SK-N-SH (cell line): Measurements from ENCODE around the gene TMEM106A. TPM values are rescaled to one million over a fixed set of nuclear protein-coding genes. Genes with fewer than 3 reads are reported as not detected.

Source experiments
- CTCF ChIA-PET: fragments of 300-600, 350-600 bp; formaldehyde crosslinking; extraction: SDS; loops from one replicate; lab custom pipeline; 2021; lab: Yijun Ruan, JAX
- POLR2A ChIA-PET: fragments of 350-600 bp; sonication (Branson Sonifier 250); formaldehyde crosslinking; extraction: SDS; loops from one replicate; lab custom pipeline; 2020; ENCODE audit warnings: antibody characterized with exemption, inconsistent platforms; lab: Yijun Ruan, JAX
- DNase-seq: peaks from one replicate; pipeline ENCODE4 v3.0.0; 2012
- H2AFZ ChIP-seq: fragments of 200-600 bp; sonication (generic); 2 replicates; pipeline ENCODE4 v1.8.1; 2016; ENCODE audit warnings: antibody characterized with exemption, mild to moderate bottlenecking, low read depth
- H3F3A ChIP-seq: fragments of 200-600 bp; sonication (generic); replicated peaks from 2 replicates; pipeline ENCODE3; 2016; ENCODE audit warnings: antibody characterized with exemption, mild to moderate bottlenecking; ENCODE audit not compliant: insufficient read depth
- H3K27ac ChIP-seq, 2 experiments: fragments of 200-500 bp in 1 of 2; fragments of 200-600 bp in 1 of 2; sonication (Bioruptor generic) in 1 of 2; sonication (generic), shearing (Covaris generic) in 1 of 2; 2 replicates each; pipeline versions ENCODE4 v1.5.1 to v1.6.1; 2014 to 2016; ENCODE audit warnings: low read depth in 2 of 2, inconsistent platforms in 1 of 2, low read length in 1 of 2, mild to moderate bottlenecking in 1 of 2, mixed read lengths in 1 of 2
- H3K27me3 ChIP-seq: fragments of 200-600 bp; sonication (generic), shearing (Covaris generic); 2 replicates; pipeline ENCODE4 v1.6.1; 2016; ENCODE audit warnings: mixed run types; ENCODE audit not compliant: insufficient read depth
- H3K36me3 ChIP-seq, 2 experiments: fragments of 200-500 bp in 1 of 2; fragments of 200-600 bp in 1 of 2; sonication (Bioruptor generic) in 1 of 2; sonication (generic) in 1 of 2; replicated peaks in 1 of 2; 2 replicates each; pipeline versions ENCODE3 to v1.5.1; 2014 to 2016; ENCODE audit warnings: low read length in 1 of 2, mild to moderate bottlenecking in 1 of 2; ENCODE audit not compliant: insufficient read depth in 2 of 2, control insufficient read depth in 1 of 2
- H3K4me1 ChIP-seq, 2 experiments: fragments of 200-500 bp in 1 of 2; fragments of 200-600 bp in 1 of 2; sonication (Bioruptor generic) in 1 of 2; sonication (generic), shearing (Covaris generic) in 1 of 2; 2 replicates each; pipeline versions ENCODE4 v1.5.1 to v1.6.1; 2014 to 2016; ENCODE audit warnings: low read depth in 1 of 2, low read length in 1 of 2, mixed run types in 1 of 2; ENCODE audit not compliant: insufficient read depth in 2 of 2, control insufficient read depth in 1 of 2
- H3K4me2 ChIP-seq: fragments of 200-600 bp; sonication (generic), shearing (Covaris generic); 2 replicates; pipeline ENCODE4 v1.6.1; 2017; ENCODE audit warnings: mixed run types
- H3K4me3 ChIP-seq, 2 experiments: fragments of 200-500 bp in 1 of 2; fragments of 200-600 bp in 1 of 2; sonication (Bioruptor generic) in 1 of 2; sonication (generic), shearing (Covaris generic) in 1 of 2; 2 replicates each; pipeline versions ENCODE4 v1.5.1 to v1.8.1; 2014 to 2016; ENCODE audit warnings: low read depth in 2 of 2, inconsistent platforms in 1 of 2, low read length in 1 of 2, mild to moderate bottlenecking in 1 of 2, mixed read lengths in 1 of 2, moderate library complexity in 1 of 2
- H3K79me2 ChIP-seq: fragments of 200-600 bp; sonication (generic); 2 replicates; pipeline ENCODE4 v1.8.1; 2017; ENCODE audit warnings: mild to moderate bottlenecking; ENCODE audit not compliant: insufficient read depth
- H3K9ac ChIP-seq: fragments of 200-600 bp; sonication (generic); 2 replicates; pipeline ENCODE4 v1.6.1; 2017; ENCODE audit warnings: mixed run types
- H3K9me2 ChIP-seq: fragments of 200-600 bp; sonication (generic); 2 replicates; pipeline ENCODE4 v1.6.1; 2017; ENCODE audit warnings: mixed run types
- H3K9me3 ChIP-seq: fragments of 200-600 bp; sonication (generic); 2 replicates; pipeline ENCODE4 v1.6.1; 2017; ENCODE audit warnings: mixed run types, mild to moderate bottlenecking, moderate library complexity
- H4K20me1 ChIP-seq: fragments of 200-600 bp; sonication (generic); 2 replicates; pipeline ENCODE4 v1.6.1; 2017; ENCODE audit warnings: mild to moderate bottlenecking, mixed run types; ENCODE audit not compliant: insufficient read depth
- CHD2 ChIP-seq: fragments of 150-350 bp; IDR thresholded peaks from 2 replicates; pipeline ENCODE4 v1.6.1; 2018; ENCODE audit warnings: low read length; ENCODE audit not compliant: partially characterized antibody
- ELF1 ChIP-seq: IDR thresholded peaks from 2 replicates; pipeline ENCODE4 v1.4.0; 2012
- GABPA ChIP-seq: IDR thresholded peaks from 2 replicates; pipeline ENCODE4 v1.4.0; 2012; ENCODE audit warnings: low read depth, mild to moderate bottlenecking
- MXI1 ChIP-seq: IDR thresholded peaks from 2 replicates; pipeline ENCODE4 v1.6.1; 2012; ENCODE audit warnings: mild to moderate bottlenecking, low read depth, low read length, improper control_type of control experiment
- NRF1 ChIP-seq: IDR thresholded peaks from 2 replicates; pipeline ENCODE4 v1.6.1; 2012; ENCODE audit warnings: low read depth, mild to moderate bottlenecking, low read length
- POLR2AphosphoS5 ChIP-seq: IDR thresholded peaks from 2 replicates; pipeline ENCODE4 v1.6.1; 2012; ENCODE audit warnings: low read depth, low read length
- REST ChIP-seq: IDR thresholded peaks from 2 replicates; pipeline ENCODE4 v1.6.1; 2012; ENCODE audit warnings: mild to moderate bottlenecking, low read depth, low read length, moderate library complexity
- RFX5 ChIP-seq: IDR thresholded peaks from 2 replicates; pipeline ENCODE4 v1.6.1; 2012; ENCODE audit warnings: mild to moderate bottlenecking, improper control_type of control experiment, low read length
- RXRA ChIP-seq: IDR thresholded peaks from 2 replicates; pipeline ENCODE4 v1.4.0; 2012; ENCODE audit warnings: low read depth, mild to moderate bottlenecking, borderline replicate concordance
- SIN3A ChIP-seq: IDR thresholded peaks from 2 replicates; pipeline ENCODE4 v1.6.1; 2012; ENCODE audit warnings: low read depth, mild to moderate bottlenecking, low read length, moderate library complexity, borderline replicate concordance
- USF1 ChIP-seq: IDR thresholded peaks from 2 replicates; pipeline ENCODE4 v1.4.0; 2012; ENCODE audit warnings: low read depth, borderline replicate concordance
- ZBTB33 ChIP-seq: IDR thresholded peaks from 2 replicates; pipeline ENCODE4 v1.4.0; 2012; ENCODE audit warnings: low read depth, borderline replicate concordance
- WGBS: methylation state at CpG from one replicate; pipeline ENCODE4 v1.1.6; 2017; ENCODE audit warnings: low lambda C conversion rate; 5-methylcytosine and 5-hydroxymethylcytosine counted together
- polyA plus RNA-seq, 3 experiments: library from polyadenylated mRNA; depleted of rRNA; stranded (reverse); fragments of >200 nt; gene quantifications; 2 replicates each; pipeline ENCODE4 v1.2.3, GENCODE V29; 2012
- TF ChIP-seq, protein P1 (sequence below): fragments of 150-350 bp; IDR thresholded peaks from 2 replicates; pipeline ENCODE4 v1.6.1; 2016; ENCODE audit warnings: mild to moderate bottlenecking, low read depth, low read length

The TMEM106A gene
- polyA plus RNA-seq, 1 of the 3 experiments (the other 2 are of a cell fraction): 0.12 TPM

DNA sequence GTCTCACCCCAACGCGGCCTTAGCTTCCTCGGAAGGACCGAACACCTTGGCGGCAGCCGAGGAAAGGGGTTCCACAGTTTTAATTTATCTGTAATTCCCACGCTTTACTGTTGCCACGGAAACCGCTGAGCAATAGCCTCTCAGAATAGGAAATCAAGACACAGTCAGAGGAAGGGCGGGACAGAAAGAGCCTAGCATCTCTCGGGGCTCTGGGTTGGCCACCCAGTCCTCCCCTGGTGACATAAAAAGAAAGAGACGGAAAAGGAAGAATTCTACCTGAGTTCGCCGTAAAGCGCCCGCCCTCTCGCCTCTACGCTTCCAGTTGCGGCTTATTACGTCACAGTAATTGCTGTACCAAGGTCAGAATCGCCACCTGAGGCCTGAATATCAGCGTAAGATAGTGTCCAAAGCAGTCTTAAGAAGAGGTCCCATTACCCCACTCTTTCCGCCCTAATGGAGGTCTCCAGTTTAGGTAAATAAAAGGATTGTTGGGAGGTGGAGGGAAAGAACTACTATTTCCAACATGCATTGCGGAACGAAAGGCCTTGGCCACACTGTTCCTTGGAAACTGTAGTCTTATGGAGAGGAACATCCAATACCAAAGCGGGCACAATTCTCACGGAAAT, 41.4 kb upstream of the TMEM106A start:
- Histone ChIP-seq H3K36me3 (peaks cover 0 to 4% of the 10 kb centered on the region in 2 experiments), H3K4me1 (peaks cover 0 to 4% of the 10 kb centered on the region in 2 experiments; a peak in 2 of 4 replicates), H3K4me2 (peak overlapping the region; percentile 90), H3K9me3 (no peaks in the 10 kb centered on the region), H3F3A (peaks cover 40% of the 10 kb centered on the region), H3K27ac (peak overlapping the region; percentile 96 to 97), H3K9me2 (no peaks in the 10 kb centered on the region), H3K79me2 (peaks cover 61% of the 10 kb centered on the region), H3K9ac (peak overlapping the region; percentile 89), H2AFZ (peak overlapping the region; percentile 83), H4K20me1 (no peaks in the 10 kb centered on the region), H3K4me3 (peak overlapping the region; percentile 78 to 89), H3K27me3 (no peaks in the 10 kb centered on the region)
- 2% methylated on average over 27 of the region's 27 CpGs for WGBS
- ChIA-PET POLR2A (interaction anchor here (1.0 to 1.6 kb wide), 3 partner anchors 145 to 172 kb away, joined by 4 to 9 read pairs (median 5); partner anchors contain the start of gene RPL27), CTCF (interaction anchor here (0.7 to 1.8 kb wide), 6 partner anchors 15 to 314 kb away, joined by 3 to 6 read pairs (median 3); partner anchors contain the start of genes BRCA1 and DHX8)
- DNase-seq: peak; percentile 88
- no peak for TF ChIP-seq USF1
- TF ChIP-seq GABPA: peak; percentile 82
- peak; percentile 79; the same call in 1 of the 2 replicates for TF ChIP-seq MXI1
- TF ChIP-seq CHD2: peak; percentile 64
- no peak for TF ChIP-seq POLR2AphosphoS5
- peak; percentile 65; the same call in 1 of the 2 replicates for TF ChIP-seq RFX5
- TF ChIP-seq ELF1: peak; percentile 93
- TF ChIP-seq, protein P1, sequence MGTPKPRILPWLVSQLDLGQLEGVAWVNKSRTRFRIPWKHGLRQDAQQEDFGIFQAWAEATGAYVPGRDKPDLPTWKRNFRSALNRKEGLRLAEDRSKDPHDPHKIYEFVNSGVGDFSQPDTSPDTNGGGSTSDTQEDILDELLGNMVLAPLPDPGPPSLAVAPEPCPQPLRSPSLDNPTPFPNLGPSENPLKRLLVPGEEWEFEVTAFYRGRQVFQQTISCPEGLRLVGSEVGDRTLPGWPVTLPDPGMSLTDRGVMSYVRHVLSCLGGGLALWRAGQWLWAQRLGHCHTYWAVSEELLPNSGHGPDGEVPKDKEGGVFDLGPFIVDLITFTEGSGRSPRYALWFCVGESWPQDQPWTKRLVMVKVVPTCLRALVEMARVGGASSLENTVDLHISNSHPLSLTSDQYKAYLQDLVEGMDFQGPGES: peak; percentile 39; the same call in 1 of the 2 replicates
- peak; percentile 63; the same call in 1 of the 2 replicates for TF ChIP-seq SIN3A

DNA sequence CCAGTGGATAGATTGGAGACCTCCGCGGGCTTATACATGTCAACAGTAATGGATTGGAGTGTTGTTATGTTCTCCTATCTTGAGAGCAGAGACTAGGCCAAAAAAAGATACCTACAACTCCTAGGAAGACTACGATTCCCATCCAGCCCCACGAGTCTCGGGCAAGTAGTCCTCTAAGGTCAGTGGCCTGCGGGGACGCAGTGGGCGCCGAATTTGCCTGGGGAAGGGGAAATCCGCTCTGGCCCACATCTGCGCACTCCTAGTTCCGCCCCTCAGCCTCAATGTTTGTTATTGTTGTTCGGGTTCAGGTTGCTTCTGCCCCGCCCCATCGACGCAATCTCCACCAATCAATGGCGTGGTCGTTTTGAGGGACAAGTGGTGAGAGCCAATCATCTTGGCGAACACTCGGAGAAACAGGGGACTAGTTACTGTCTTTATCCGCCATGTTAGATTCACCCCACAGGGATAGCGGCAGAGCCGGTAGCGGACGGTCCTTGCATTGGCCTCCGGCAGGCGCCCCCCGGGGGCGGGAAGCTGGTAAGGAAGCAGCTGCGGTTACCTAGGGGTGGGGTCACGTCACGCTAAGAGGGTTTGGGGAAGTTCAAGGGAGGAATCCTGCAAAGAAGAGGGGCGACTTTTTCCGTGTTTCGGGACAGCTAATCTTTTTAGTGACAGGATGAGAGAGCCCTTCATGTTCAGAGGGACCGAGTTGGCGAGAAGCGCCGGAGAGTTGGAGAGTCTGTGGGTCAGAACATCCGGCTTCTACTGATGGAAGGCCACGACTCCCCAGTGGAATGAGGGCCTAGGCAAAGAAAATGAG, 40.7 kb upstream of the TMEM106A start, which contains the start of gene NBR1:
Gene NBR1, plus strand, starts transcription at position 449 of the 820 bp plus-strand sequence. CDS start 4,586 bp downstream, outside the sequence.
- Histone ChIP-seq H4K20me1 (no peaks in the 10 kb centered on the region), H3K4me1 (peaks cover 0 to 4% of the 10 kb centered on the region in 2 experiments; a peak in 2 of 4 replicates), H3K4me3 (peak within 1 kb of the TSS; percentile 78 to 89), H3K27ac (peak within 1 kb of the TSS; percentile 96 to 97), H3F3A (peaks cover 40% of the 10 kb centered on the region), H3K9me2 (no peaks in the 10 kb centered on the region), H3K79me2 (peaks cover 68% of the 10 kb centered on the region), H3K9ac (peak within 1 kb of the TSS; percentile 89), H2AFZ (peak within 1 kb of the TSS; percentile 83), H3K27me3 (no peaks in the 10 kb centered on the region), H3K9me3 (no peaks in the 10 kb centered on the region), H3K36me3 (peaks cover 4 to 6% of the 10 kb centered on the region in 2 experiments), H3K4me2 (peak within 1 kb of the TSS; percentile 90)
- DNase-seq: peak; percentile 90
- under 1% methylated on average over 32 of the region's 41 CpGs for WGBS
- CTCF ChIA-PET: interaction anchor here (1.1 to 1.6 kb wide), 3 partner anchors 147 to 347 kb away, joined by 3 to 9 read pairs (median 3); partner anchors contain the start of genes BECN1 and RPL27
- POLR2A ChIA-PET: interaction anchor here (0.6 to 2.2 kb wide), 4 partner anchors 145 to 287 kb away, joined by 3 to 16 read pairs (median 8); partner anchors contain the start of gene RND2
- no peak for TF ChIP-seq RXRA
- TF ChIP-seq USF1: no peak
- TF ChIP-seq CHD2: peak; percentile 89
- TF ChIP-seq SIN3A: peak; percentile 33; the same call in 1 of the 2 replicates
- TF ChIP-seq NRF1: peak; percentile 35
- no peak for TF ChIP-seq ZBTB33
- no peak for TF ChIP-seq REST
